Mammary epithelial cell (primary cell): ENCODE measurements around the gene FARP1.

ENCODE experiments used
- EZH2 ChIP-seq: IDR thresholded peaks from 2 replicates; pipeline ENCODE4 v1.6.1; 2012; ENCODE audit warnings: low read length, inconsistent platforms, borderline replicate concordance
- TF ChIP-seq, protein P1 (sequence below), 2 donors: IDR thresholded peaks in 1 of 2; conservative IDR thresholded peaks in 1 of 2; 2 replicates each; pipeline ENCODE4 v1.5.1; 2011 to 2012; ENCODE audit warnings: inconsistent platforms in 2 of 2, low read length in 2 of 2, mild to moderate bottlenecking in 2 of 2, control low read depth in 1 of 2, low read depth in 1 of 2; ENCODE audit not compliant: insufficient read depth in 1 of 2; ENCODE audit errors: extremely low read depth in 1 of 2

- TF ChIP-seq, protein P1, sequence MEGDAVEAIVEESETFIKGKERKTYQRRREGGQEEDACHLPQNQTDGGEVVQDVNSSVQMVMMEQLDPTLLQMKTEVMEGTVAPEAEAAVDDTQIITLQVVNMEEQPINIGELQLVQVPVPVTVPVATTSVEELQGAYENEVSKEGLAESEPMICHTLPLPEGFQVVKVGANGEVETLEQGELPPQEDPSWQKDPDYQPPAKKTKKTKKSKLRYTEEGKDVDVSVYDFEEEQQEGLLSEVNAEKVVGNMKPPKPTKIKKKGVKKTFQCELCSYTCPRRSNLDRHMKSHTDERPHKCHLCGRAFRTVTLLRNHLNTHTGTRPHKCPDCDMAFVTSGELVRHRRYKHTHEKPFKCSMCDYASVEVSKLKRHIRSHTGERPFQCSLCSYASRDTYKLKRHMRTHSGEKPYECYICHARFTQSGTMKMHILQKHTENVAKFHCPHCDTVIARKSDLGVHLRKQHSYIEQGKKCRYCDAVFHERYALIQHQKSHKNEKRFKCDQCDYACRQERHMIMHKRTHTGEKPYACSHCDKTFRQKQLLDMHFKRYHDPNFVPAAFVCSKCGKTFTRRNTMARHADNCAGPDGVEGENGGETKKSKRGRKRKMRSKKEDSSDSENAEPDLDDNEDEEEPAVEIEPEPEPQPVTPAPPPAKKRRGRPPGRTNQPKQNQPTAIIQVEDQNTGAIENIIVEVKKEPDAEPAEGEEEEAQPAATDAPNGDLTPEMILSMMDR (conservative IDR thresholded peaks at IDR 0.05 in 1 of 2, IDR thresholded peaks at IDR 0.05 in 1 of 2; ENCODE audit: extremely low read depth in 1 of 2, insufficient read depth in 1 of 2, low read depth in 1 of 2, low read length in 2 of 2): no peak
- TF ChIP-seq EZH2: no peak
Observed at GRCh38 chr13:98236197-98236596, 93.3 kb downstream of the FARP1 start.
